Measurements from ENCODE around the gene PHACTR1.

DNA sequence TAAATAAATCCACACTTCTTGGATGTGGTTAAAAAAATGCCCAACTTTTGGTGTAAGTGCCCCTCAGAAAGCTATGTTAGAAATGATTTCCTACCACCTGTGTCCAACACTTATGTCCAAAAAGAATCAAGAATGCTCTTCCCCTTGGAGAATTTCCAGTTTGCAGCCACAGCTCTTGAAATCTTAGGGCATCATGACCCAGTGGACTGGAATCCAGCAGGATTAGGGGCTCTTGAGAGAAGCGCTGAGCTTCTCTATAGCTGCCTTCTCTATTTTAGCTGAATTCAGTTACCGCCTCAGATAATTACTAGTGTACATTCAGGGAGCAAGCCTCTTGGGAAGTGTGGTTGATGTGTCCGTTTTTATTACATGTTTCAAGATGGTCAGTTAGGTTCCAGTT lies 2.5 kb downstream of the PHACTR1 start:
- TF ChIP-seq CTCF (IDR thresholded peaks at IDR 0.05) (no peak), POLR2AphosphoS5 (IDR thresholded peaks at IDR 0.05; ENCODE audit: insufficient read depth in 1 of 2, low read depth in 1 of 2) (no peak), POLR2A (IDR thresholded peaks at IDR 0.05) (no peak)
